Smooth muscle cell of the brain vasculature (primary cell): ENCODE data around the gene SACS.

ENCODE experiments used
- DNase-seq: peaks from one replicate; pipeline ENCODE4 v3.0.0-alpha.2; 2012; ENCODE audit warnings: low read depth, low spot score

SACS gene

GRCh38 chr13:23433171-23434153 is at the start of gene SACS:
Gene SACS, minus strand, starts transcription at chr13:23433702. Its CDS starts 22,463 bp downstream, at chr13:23411239.
- no peak for DNase-seq

GRCh38 chr13:23480324-23480723 is 46.8 kb upstream of the SACS start:
- DNase-seq = no peak

- DNase-seq = no peak
These were observed 43.6 kb upstream of the SACS start for GRCh38 chr13:23477101-23477500.

- DNase-seq = no peak
These were observed 39.7 kb upstream of the SACS start for GRCh38 chr13:23473221-23473620.

GRCh38 chr13:23472189-23472588 is 38.7 kb upstream of the SACS start:
- no peak for DNase-seq

- no peak for DNase-seq
These were observed 37.5 kb upstream of the SACS start for GRCh38 chr13:23470790-23471614.

GRCh38 chr13:23469951-23470421 is 36.5 kb upstream of the SACS start:
- DNase-seq = no peak

- DNase-seq = no peak
These were observed 35.3 kb upstream of the SACS start for GRCh38 chr13:23468811-23469210.

- no peak for DNase-seq
These were observed 34.4 kb upstream of the SACS start for GRCh38 chr13:23467932-23468278.

GRCh38 chr13:23467048-23467931 is 33.8 kb upstream of the SACS start:
- no peak for DNase-seq

- DNase-seq = peak; percentile 69
These were observed 32.9 kb upstream of the SACS start for GRCh38 chr13:23466144-23467002.

GRCh38 chr13:23463661-23464060 is 30.2 kb upstream of the SACS start:
- DNase-seq = no peak

GRCh38 chr13:23462815-23463559 is 29.5 kb upstream of the SACS start:
- DNase-seq = no peak

- DNase-seq = no peak
These were observed 28.0 kb upstream of the SACS start for GRCh38 chr13:23461544-23461943.

- DNase-seq = no peak
These were observed 27.4 kb upstream of the SACS start for GRCh38 chr13:23460921-23461320.

- no peak for DNase-seq
These were observed 26.8 kb upstream of the SACS start for GRCh38 chr13:23460309-23460708.

GRCh38 chr13:23458989-23459388 is 25.5 kb upstream of the SACS start:
- DNase-seq = no peak

GRCh38 chr13:23456437-23457210 is 23.1 kb upstream of the SACS start:
- DNase-seq = no peak
